Measurements from ENCODE around the gene LIPK.

Gene LIPK

GRCh38 chr10:88793712-88794299 lies 87.8 kb downstream of the LIPK start:
- peak; percentile 55 for DNase-seq (ENCODE audit: low read depth)
- no peak overlapping the region for H3K4me3 ChIP-seq (replicated peaks; ENCODE audit: low read depth, low read length)
- TF ChIP-seq CTCF (IDR thresholded peaks at IDR 0.05; ENCODE audit: low read length, missing control alignments), result no peak

- H3K4me3 ChIP-seq (replicated peaks; ENCODE audit: low read depth, low read length), result no peak overlapping the region
- TF ChIP-seq CTCF (IDR thresholded peaks at IDR 0.05; ENCODE audit: low read length, missing control alignments), result no peak
- DNase-seq (ENCODE audit: low read depth), result peak; percentile 50
Observed at GRCh38 chr10:88794731-88795130, 88.7 kb downstream of the LIPK start.

- no peak for TF ChIP-seq CTCF (IDR thresholded peaks at IDR 0.05; ENCODE audit: low read length, missing control alignments)
- H3K4me3 ChIP-seq (replicated peaks; ENCODE audit: low read depth, low read length), result no peak overlapping the region
- peak; percentile 62 for DNase-seq (ENCODE audit: low read depth)
Observed at GRCh38 chr10:88800152-88801125, 94.4 kb downstream of the LIPK start.

Data from fibroblast of pulmonary artery (primary cell).